ENCODE data around the gene PSME3IP1.

DNA sequence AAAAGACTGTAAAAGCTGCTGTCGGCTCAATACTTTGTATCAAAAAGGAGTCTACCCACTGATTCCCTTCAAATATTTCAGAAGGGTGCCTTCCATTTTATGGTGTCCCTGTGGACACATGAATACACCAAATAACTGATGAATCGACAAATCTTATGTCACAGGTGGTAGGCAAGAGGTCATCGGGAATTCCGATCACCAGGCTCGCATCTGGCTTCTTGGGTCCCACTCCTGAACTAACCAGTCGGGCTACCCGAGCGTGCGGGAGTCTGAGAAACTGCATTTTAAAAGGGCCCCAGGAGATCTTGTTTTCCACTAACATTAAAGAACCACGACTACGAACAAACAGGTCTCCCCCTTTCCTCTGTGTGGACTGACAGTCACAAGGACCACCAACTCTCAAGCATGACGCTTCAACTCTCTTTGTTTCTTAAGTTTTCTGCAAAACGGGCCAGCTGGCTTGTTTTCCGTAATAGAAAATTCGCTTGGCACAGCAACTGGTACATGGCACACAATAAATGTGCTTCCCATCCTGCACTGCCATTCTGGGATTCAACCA, 873 bp downstream of the PSME3IP1 start:
- TF ChIP-seq, protein P1, sequence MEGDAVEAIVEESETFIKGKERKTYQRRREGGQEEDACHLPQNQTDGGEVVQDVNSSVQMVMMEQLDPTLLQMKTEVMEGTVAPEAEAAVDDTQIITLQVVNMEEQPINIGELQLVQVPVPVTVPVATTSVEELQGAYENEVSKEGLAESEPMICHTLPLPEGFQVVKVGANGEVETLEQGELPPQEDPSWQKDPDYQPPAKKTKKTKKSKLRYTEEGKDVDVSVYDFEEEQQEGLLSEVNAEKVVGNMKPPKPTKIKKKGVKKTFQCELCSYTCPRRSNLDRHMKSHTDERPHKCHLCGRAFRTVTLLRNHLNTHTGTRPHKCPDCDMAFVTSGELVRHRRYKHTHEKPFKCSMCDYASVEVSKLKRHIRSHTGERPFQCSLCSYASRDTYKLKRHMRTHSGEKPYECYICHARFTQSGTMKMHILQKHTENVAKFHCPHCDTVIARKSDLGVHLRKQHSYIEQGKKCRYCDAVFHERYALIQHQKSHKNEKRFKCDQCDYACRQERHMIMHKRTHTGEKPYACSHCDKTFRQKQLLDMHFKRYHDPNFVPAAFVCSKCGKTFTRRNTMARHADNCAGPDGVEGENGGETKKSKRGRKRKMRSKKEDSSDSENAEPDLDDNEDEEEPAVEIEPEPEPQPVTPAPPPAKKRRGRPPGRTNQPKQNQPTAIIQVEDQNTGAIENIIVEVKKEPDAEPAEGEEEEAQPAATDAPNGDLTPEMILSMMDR (conservative IDR thresholded peaks at IDR 0.05) = no peak
- no peak for TF ChIP-seq ZFX (IDR thresholded peaks at IDR 0.05)
